ENCODE data around the gene EVL. TPM values are rescaled to one million over a fixed set of nuclear protein-coding genes. Genes with fewer than 3 reads are reported as not detected.
A peak's percentile ranks its signal among the peaks of the same experiment; 100 is the strongest.

EVL gene
- total and polyA plus RNA-seq, 10 of the 15 experiments (the other 5 are each of a cell fraction or from before 2014, with no cell fraction given) = 11.9 to 341 (median 89.8) TPM

- Histone ChIP-seq H3K9me3 (replicated peaks; ENCODE audit: control insufficient read depth, insufficient read depth, low read length) (no peaks in the 10 kb centered on the region), H3K4me3 (peak overlapping the region; percentile 77; the same call in 1 of the 2 replicates), H3K4me2 (ENCODE audit: control insufficient read depth, insufficient read depth) (peak overlapping the region; percentile 79), H4K20me1 (ENCODE audit: control insufficient read depth, insufficient read depth) (no peaks in the 10 kb centered on the region), H3K36me3 (ENCODE audit: control insufficient read depth in 2 of 2, insufficient read depth in 2 of 2, low read length in 1 of 2) (no peaks in the 10 kb centered on the region), H3K27me3 (replicated peaks in 1 of 2; ENCODE audit: control insufficient read depth in 2 of 2, insufficient read depth in 2 of 2, low read length in 1 of 2) (peaks cover 0 to 3% of the 10 kb centered on the region in 2 experiments; a peak in 2 of 4 replicates), H3K4me1 (ENCODE audit: control insufficient read depth, insufficient read depth, low read length) (no peaks in the 10 kb centered on the region), H3K79me2 (ENCODE audit: control insufficient read depth, insufficient read depth, low read length) (no peaks in the 10 kb centered on the region), H3K27ac (ENCODE audit: control insufficient read depth, insufficient read depth) (no peak overlapping the region), H2AFZ (ENCODE audit: control insufficient read depth, low read depth, low read length) (peak overlapping the region; percentile 65; the same call in 1 of the 2 replicates), H3K9ac (ENCODE audit: control insufficient read depth, insufficient read depth, low read length) (no peak overlapping the region)
- ChIA-PET RAD21 (ENCODE audit: unreplicated experiment) (no interaction called here), SMC1A (ENCODE audit: uncharacterized antibody, unreplicated experiment) (no interaction called here), CTCF (interaction anchor here (1.5 kb wide), 1 partner anchor 11 kb away, joined by 6 read pairs; no protein-coding TSS in a partner anchor), POLR2A (no interaction called here)
- ATAC-seq = peak; percentile 72
- in situ Hi-C loops (cut with MboI) = no loop called here
- BruUV-seq (replicated peaks) = no TSS peak
- intact Hi-C loops (cut with micrococcal nuclease; ENCODE audit: unreplicated experiment) = no loop called here
- no peak for TF ChIP-seq SPI1 (IDR thresholded peaks at IDR 0.05; ENCODE audit: borderline replicate concordance, insufficient read depth, low read depth, low read length)
- no peak for TF ChIP-seq MEF2A (IDR thresholded peaks at IDR 0.05; ENCODE audit: insufficient read depth, low read depth, low read length)
- TF ChIP-seq ZNF687 (IDR thresholded peaks at IDR 0.05) = no peak
- TF ChIP-seq MTA2 (IDR thresholded peaks at IDR 0.05; ENCODE audit: low read depth) = no peak
- no peak for TF ChIP-seq RELA (IDR thresholded peaks at IDR 0.05; ENCODE audit: borderline replicate concordance, partially characterized antibody)
- no peak for DNase-seq (ENCODE audit: low read depth, low spot score)
- FAIRE-seq = no peak
- 39% methylated on average over 4 of the region's 16 CpGs for WGBS (ENCODE audit: insufficient coverage, insufficient replicate concordance, low lambda C conversion rate, missing lambda C conversion rate)
These were observed 100.7 kb downstream of the EVL start for GRCh38 chr14:100165831-100166440.

All from GM12878 (cell line).